M059J (cell line): ENCODE data around the gene SERTAD3. TPM values are rescaled to one million over a fixed set of nuclear protein-coding genes. Genes with fewer than 3 reads are reported as not detected.
A peak's percentile ranks its signal among the peaks of the same experiment; 100 is the strongest.
"Not testable (repeated sequence)": the region's sequence is repeated elsewhere in the genome, so short reads cannot be mapped to it uniquely, and the experiment has no call there.

Experiments used
- DNase-seq: peaks from one replicate; pipeline ENCODE4 v3.0.0-alpha.2; 2012; ENCODE audit warnings: low read depth
- total RNA-seq: library from RNA; depleted of rRNA; stranded (reverse); fragments of >200 nt; shearing (Covaris generic); gene quantifications from 2 replicates; pipeline ENCODE4 v1.2.3, GENCODE V29; 2014; rRNA removed

Gene SERTAD3
- total RNA-seq, 1 experiment from 2014 or later = 15.9 TPM

GRCh38 chr19:40411125-40411842, 32.9 kb downstream of the SERTAD3 start:
- no peak for DNase-seq

- DNase-seq = no peak
These were observed 34.1 kb downstream of the SERTAD3 start for GRCh38 chr19:40410030-40410389.

GRCh38 chr19:40408598-40408925, 35.6 kb downstream of the SERTAD3 start:
- DNase-seq = not testable (repeated sequence)

GRCh38 chr19:40407714-40408597, 36.2 kb downstream of the SERTAD3 start:
- DNase-seq = no peak

- DNase-seq = peak; percentile 87
These were observed 40.7 kb downstream of the SERTAD3 start for GRCh38 chr19:40403262-40403984.

- DNase-seq = no peak
These were observed 43.6 kb downstream of the SERTAD3 start for GRCh38 chr19:40400559-40400958.

- DNase-seq = no peak
These were observed 45.6 kb downstream of the SERTAD3 start for GRCh38 chr19:40398417-40399131.

- DNase-seq = no peak
These were observed 46.6 kb downstream of the SERTAD3 start for GRCh38 chr19:40397568-40397906.

- DNase-seq = no peak
These were observed 47.1 kb downstream of the SERTAD3 start for GRCh38 chr19:40396886-40397567.

GRCh38 chr19:40395956-40396355, 48.2 kb downstream of the SERTAD3 start:
- DNase-seq = no peak

- DNase-seq = no peak
These were observed 49.3 kb downstream of the SERTAD3 start for GRCh38 chr19:40394816-40395210.

- DNase-seq = no peak
These were observed 50.0 kb downstream of the SERTAD3 start for GRCh38 chr19:40393894-40394815.

GRCh38 chr19:40392894-40393517, 51.1 kb downstream of the SERTAD3 start:
- DNase-seq = no peak

GRCh38 chr19:40392123-40392522, 52.0 kb downstream of the SERTAD3 start:
- DNase-seq = no peak

Other genes with a start within 250 kb of the SERTAD3 start
- gene TTC9B, start 226.0 kb downstream of the SERTAD3 start, total RNA-seq = not detected in 2 replicates
- gene CCNP, start 217.6 kb downstream of the SERTAD3 start, total RNA-seq = not detected in 2 replicates
- gene AKT2, start 159.0 kb downstream of the SERTAD3 start, total RNA-seq = 73.0 and 98.3 TPM in 2 replicates
- gene C19orf47, start 95.9 kb downstream of the SERTAD3 start, total RNA-seq = 7.2 and 14.6 TPM in 2 replicates
- 211 and 244 TPM in 2 replicates for gene PLD3, start 95.6 kb downstream of the SERTAD3 start, total RNA-seq
- gene HIPK4, start 54.2 kb downstream of the SERTAD3 start, total RNA-seq = 0.02 TPM in 1 of 2 replicates, not detected in the other
- gene PRX, start 31.0 kb downstream of the SERTAD3 start, total RNA-seq = 2.3 and 2.6 TPM in 2 replicates
- gene SERTAD1, start 18.3 kb downstream of the SERTAD3 start, total RNA-seq = 20.0 and 22.0 TPM in 2 replicates
- 109 and 135 TPM in 2 replicates for gene BLVRB, start 21.4 kb upstream of the SERTAD3 start, total RNA-seq
- gene SPTBN4, start 22.7 kb upstream of the SERTAD3 start, total RNA-seq = 0.10 and 0.67 TPM in 2 replicates
- 30.5 and 66.3 TPM in 2 replicates for gene SHKBP1, start 132.5 kb upstream of the SERTAD3 start, total RNA-seq
- 7.1 and 7.3 TPM in 2 replicates for gene LTBP4, start 157.0 kb upstream of the SERTAD3 start, total RNA-seq
- gene NUMBL, start 246.3 kb upstream of the SERTAD3 start, total RNA-seq = 10.2 and 18.1 TPM in 2 replicates